ENCODE data around the gene CEP95. TPM values are rescaled to one million over a fixed set of nuclear protein-coding genes. Genes with fewer than 3 reads are reported as not detected.

CEP95 gene
- total and polyA plus RNA-seq, 2 of the 13 experiments (the other 11 are each of a cell fraction or from before 2014, with no cell fraction given), result 65.9 to 68.8 TPM

GRCh38 chr17:64506201-64506575 is 589 bp upstream of the CEP95 start, which contains the start of gene DDX5 (continued):
- TF ChIP-seq ARID5B (CRISPR knock-in tag; IDR thresholded peaks at IDR 0.05) (peak; percentile 5; the same call in 1 of the 2 replicates), NKX3-1 (CRISPR knock-in tag; IDR thresholded peaks at IDR 0.05) (peak; percentile 61; the same call in 1 of the 2 replicates), HNF4G (IDR thresholded peaks at IDR 0.05; ENCODE audit: borderline replicate concordance, low read depth, low read length) (peak; percentile 64; the same call in 1 of the 2 replicates), HNF4G (CRISPR knock-in tag; IDR thresholded peaks at IDR 0.05; ENCODE audit: borderline replicate concordance, low read depth) (peak; percentile 32; the same call in 1 of the 2 replicates), IRF2 (CRISPR knock-in tag; IDR thresholded peaks at IDR 0.05) (peak; percentile 64), CBX2 (IDR thresholded peaks at IDR 0.05; ENCODE audit: low read depth, low read length) (0 out of 2 replicates have a peak, but pooled peaks have one; percentile 38), CBX2 (CRISPR knock-in tag; IDR thresholded peaks at IDR 0.05; ENCODE audit: low read depth) (no peak), BRCA1 (CRISPR knock-in tag; IDR thresholded peaks at IDR 0.05) (peak; percentile 82; the same call in 1 of the 2 replicates), REL (CRISPR knock-in tag; conservative IDR thresholded peaks at IDR 0.05) (no peak; the same call in 1 of the 2 replicates), HOXA3 (CRISPR knock-in tag; IDR thresholded peaks at IDR 0.05) (peak; percentile 79; the same call in 1 of the 2 replicates), NCOA1 (CRISPR knock-in tag; IDR thresholded peaks at IDR 0.05) (0 out of 2 replicates have a peak, but pooled peaks have one; percentile 31), ZNF281 (CRISPR knock-in tag; IDR thresholded peaks at IDR 0.05; ENCODE audit: borderline replicate concordance) (peak; percentile 53; the same call in 1 of the 2 replicates), ZNF331 (CRISPR knock-in tag; IDR thresholded peaks at IDR 0.05) (peak; percentile 70; the same call in 1 of the 2 replicates), NONO (IDR thresholded peaks at IDR 0.05) (no peak), NONO (CRISPR knock-in tag; conservative IDR thresholded peaks at IDR 0.05) (peak; percentile 50; the same call in 1 of the 2 replicates), ATRX (CRISPR knock-in tag; IDR thresholded peaks at IDR 0.05; ENCODE audit: borderline replicate concordance) (no peak)
- TF ChIP-seq, protein P1, sequence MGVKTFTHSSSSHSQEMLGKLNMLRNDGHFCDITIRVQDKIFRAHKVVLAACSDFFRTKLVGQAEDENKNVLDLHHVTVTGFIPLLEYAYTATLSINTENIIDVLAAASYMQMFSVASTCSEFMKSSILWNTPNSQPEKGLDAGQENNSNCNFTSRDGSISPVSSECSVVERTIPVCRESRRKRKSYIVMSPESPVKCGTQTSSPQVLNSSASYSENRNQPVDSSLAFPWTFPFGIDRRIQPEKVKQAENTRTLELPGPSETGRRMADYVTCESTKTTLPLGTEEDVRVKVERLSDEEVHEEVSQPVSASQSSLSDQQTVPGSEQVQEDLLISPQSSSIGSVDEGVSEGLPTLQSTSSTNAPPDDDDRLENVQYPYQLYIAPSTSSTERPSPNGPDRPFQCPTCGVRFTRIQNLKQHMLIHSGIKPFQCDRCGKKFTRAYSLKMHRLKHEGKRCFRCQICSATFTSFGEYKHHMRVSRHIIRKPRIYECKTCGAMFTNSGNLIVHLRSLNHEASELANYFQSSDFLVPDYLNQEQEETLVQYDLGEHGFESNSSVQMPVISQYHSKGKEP (CRISPR knock-in tag; IDR thresholded peaks at IDR 0.05), result peak; percentile 58; the same call in 1 of the 2 replicates
- TF ChIP-seq, protein P2, sequence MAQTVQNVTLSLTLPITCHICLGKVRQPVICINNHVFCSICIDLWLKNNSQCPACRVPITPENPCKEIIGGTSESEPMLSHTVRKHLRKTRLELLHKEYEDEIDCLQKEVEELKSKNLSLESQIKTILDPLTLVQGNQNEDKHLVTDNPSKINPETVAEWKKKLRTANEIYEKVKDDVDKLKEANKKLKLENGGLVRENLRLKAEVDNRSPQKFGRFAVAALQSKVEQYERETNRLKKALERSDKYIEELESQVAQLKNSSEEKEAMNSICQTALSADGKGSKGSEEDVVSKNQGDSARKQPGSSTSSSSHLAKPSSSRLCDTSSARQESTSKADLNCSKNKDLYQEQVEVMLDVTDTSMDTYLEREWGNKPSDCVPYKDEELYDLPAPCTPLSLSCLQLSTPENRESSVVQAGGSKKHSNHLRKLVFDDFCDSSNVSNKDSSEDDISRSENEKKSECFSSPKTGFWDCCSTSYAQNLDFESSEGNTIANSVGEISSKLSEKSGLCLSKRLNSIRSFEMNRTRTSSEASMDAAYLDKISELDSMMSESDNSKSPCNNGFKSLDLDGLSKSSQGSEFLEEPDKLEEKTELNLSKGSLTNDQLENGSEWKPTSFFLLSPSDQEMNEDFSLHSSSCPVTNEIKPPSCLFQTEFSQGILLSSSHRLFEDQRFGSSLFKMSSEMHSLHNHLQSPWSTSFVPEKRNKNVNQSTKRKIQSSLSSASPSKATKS (CRISPR knock-in tag; IDR thresholded peaks at IDR 0.05), result peak; percentile 77

Data from HepG2 (cell line).